NCI-H1417 (cell line): ENCODE data around the gene CMIP.
A peak's percentile ranks its signal among the peaks of the same experiment; 100 is the strongest.

Experiments
- DNase-seq, 3 experiments: peaks; one replicate each; lab custom pipeline; 2025; lab: John Stamatoyannopoulos, UW

The CMIP gene

GRCh38 chr16:81638286-81638945 is 193.8 kb downstream of the CMIP start:
- DNase-seq = no peak

GRCh38 chr16:81639348-81639747 is 194.7 kb downstream of the CMIP start:
- DNase-seq = no peak

GRCh38 chr16:81639931-81640680 is 195.5 kb downstream of the CMIP start:
- no peak for DNase-seq

GRCh38 chr16:81640681-81641070 is 196.1 kb downstream of the CMIP start:
- DNase-seq = no peak

GRCh38 chr16:81641395-81642106 is 196.9 kb downstream of the CMIP start:
- DNase-seq = peak; percentile 56 to 98 (median 90)

GRCh38 chr16:81642107-81642436 is 197.5 kb downstream of the CMIP start:
- DNase-seq = no peak

- DNase-seq = no peak
Observed at GRCh38 chr16:81642943-81643342, 198.3 kb downstream of the CMIP start.

- DNase-seq = peak; percentile 55 to 96 (median 85)
Observed at GRCh38 chr16:81645266-81645694, 200.7 kb downstream of the CMIP start.

- no peak for DNase-seq
Observed at GRCh38 chr16:81645925-81646324, 201.3 kb downstream of the CMIP start.

GRCh38 chr16:81646561-81646960 is 202.0 kb downstream of the CMIP start:
- DNase-seq = no peak

- DNase-seq = no peak
Observed at GRCh38 chr16:81647527-81647926, 202.9 kb downstream of the CMIP start.

- DNase-seq = peak in 2 of 3 experiments; percentile 26 to 38
Observed at GRCh38 chr16:81649561-81650184, 205.1 kb downstream of the CMIP start.

- DNase-seq = no peak
Observed at GRCh38 chr16:81650281-81650680, 205.7 kb downstream of the CMIP start.

- DNase-seq = peak in 2 of 3 experiments; percentile 29 to 65
Observed at GRCh38 chr16:81650982-81651562, 206.5 kb downstream of the CMIP start.

- DNase-seq = peak in 1 of 3 experiments; percentile 81
Observed at GRCh38 chr16:81651758-81652718, 207.4 kb downstream of the CMIP start.

GRCh38 chr16:81652798-81653505 is 208.3 kb downstream of the CMIP start:
- peak in 2 of 3 experiments; percentile 89 to 97 for DNase-seq

GRCh38 chr16:81654346-81654745 is 209.7 kb downstream of the CMIP start:
- DNase-seq = no peak

GRCh38 chr16:81655469-81656162 is 211.0 kb downstream of the CMIP start:
- no peak for DNase-seq

- no peak for DNase-seq
Observed at GRCh38 chr16:81657224-81657623, 212.6 kb downstream of the CMIP start.

GRCh38 chr16:81657781-81658180 is 213.2 kb downstream of the CMIP start:
- DNase-seq = no peak
